Stimulated activated naive CD8-positive, alpha-beta T cell treated with anti-CD3 and anti-CD28 coated beads, Interleukin-15, Interleukin-2, amounts not matched to agents 100 U/mL and 50 U/mL, for 24 hours (primary cell): ENCODE data around the gene GPR37.
A peak's percentile ranks its signal among the peaks of the same experiment; 100 is the strongest.

Experiments
- ATAC-seq: fragments of 150-1000 bp; cut with Tn5 transposase; one replicate; pipeline ENCODE4 v1.10.0; 2021
- DNase-seq: peaks from one replicate; pipeline ENCODE4 v3.0.0; 2021

Gene GPR37

GRCh38 chr7:124765401-124766352 lies at the start of gene GPR37:
Gene GPR37 (minus strand): TSS chr7:124765792. CDS start chr7:124764976, 816 bp downstream.
- peak; percentile 47 for DNase-seq
- peak; percentile 59 for ATAC-seq

- DNase-seq = no peak
- no peak for ATAC-seq
These were observed 48.6 kb upstream of the GPR37 start for GRCh38 chr7:124813994-124814798.

- DNase-seq (no peak), ATAC-seq (no peak)
These were observed 47.2 kb upstream of the GPR37 start for GRCh38 chr7:124812764-124813163.

GRCh38 chr7:124811341-124811740 lies 45.7 kb upstream of the GPR37 start:
- ATAC-seq (no peak), DNase-seq (no peak)

GRCh38 chr7:124810605-124811004 lies 45.0 kb upstream of the GPR37 start:
- DNase-seq (no peak), ATAC-seq (no peak)

- DNase-seq = no peak
- no peak for ATAC-seq
These were observed 42.6 kb upstream of the GPR37 start for GRCh38 chr7:124808206-124808605.

- ATAC-seq (no peak), DNase-seq (no peak)
These were observed 35.8 kb upstream of the GPR37 start for GRCh38 chr7:124801330-124801895.

GRCh38 chr7:124800386-124800785 lies 34.8 kb upstream of the GPR37 start:
- no peak for DNase-seq
- no peak for ATAC-seq

- no peak for ATAC-seq
- DNase-seq = no peak
These were observed 33.9 kb upstream of the GPR37 start for GRCh38 chr7:124799448-124799847.

GRCh38 chr7:124796771-124797170 lies 31.2 kb upstream of the GPR37 start:
- DNase-seq = no peak
- no peak for ATAC-seq

GRCh38 chr7:124792696-124793095 lies 27.1 kb upstream of the GPR37 start:
- ATAC-seq = no peak
- no peak for DNase-seq

- DNase-seq (no peak), ATAC-seq (no peak)
These were observed 26.4 kb upstream of the GPR37 start for GRCh38 chr7:124792002-124792401.

GRCh38 chr7:124791426-124791825 lies 25.8 kb upstream of the GPR37 start:
- ATAC-seq (no peak), DNase-seq (no peak)

GRCh38 chr7:124790645-124791044 lies 25.1 kb upstream of the GPR37 start:
- no peak for ATAC-seq

GRCh38 chr7:124785994-124786393 lies 20.4 kb upstream of the GPR37 start:
- ATAC-seq = no peak
- DNase-seq = no peak

More at GRCh38 chr7:124790645-124791044, 25.1 kb upstream of the GPR37 start:
- no peak for DNase-seq

- ATAC-seq = no peak
- peak; percentile 8 for DNase-seq
These were observed 19.6 kb upstream of the GPR37 start for GRCh38 chr7:124784879-124785818.

GRCh38 chr7:124783271-124783670 lies 17.7 kb upstream of the GPR37 start:
- no peak for ATAC-seq
- DNase-seq = no peak

- no peak for ATAC-seq
- no peak for DNase-seq
These were observed 16.5 kb upstream of the GPR37 start for GRCh38 chr7:124781907-124782734.

- DNase-seq = no peak
- no peak for ATAC-seq
These were observed 15.8 kb upstream of the GPR37 start for GRCh38 chr7:124781418-124781817.

- ATAC-seq = no peak
- DNase-seq = no peak
These were observed 15.0 kb upstream of the GPR37 start for GRCh38 chr7:124780608-124781007.

GRCh38 chr7:124780056-124780455 lies 14.5 kb upstream of the GPR37 start:
- DNase-seq (no peak), ATAC-seq (no peak)
